Measurements from ENCODE around the gene ZNF592.

Gene ZNF592

DNA sequence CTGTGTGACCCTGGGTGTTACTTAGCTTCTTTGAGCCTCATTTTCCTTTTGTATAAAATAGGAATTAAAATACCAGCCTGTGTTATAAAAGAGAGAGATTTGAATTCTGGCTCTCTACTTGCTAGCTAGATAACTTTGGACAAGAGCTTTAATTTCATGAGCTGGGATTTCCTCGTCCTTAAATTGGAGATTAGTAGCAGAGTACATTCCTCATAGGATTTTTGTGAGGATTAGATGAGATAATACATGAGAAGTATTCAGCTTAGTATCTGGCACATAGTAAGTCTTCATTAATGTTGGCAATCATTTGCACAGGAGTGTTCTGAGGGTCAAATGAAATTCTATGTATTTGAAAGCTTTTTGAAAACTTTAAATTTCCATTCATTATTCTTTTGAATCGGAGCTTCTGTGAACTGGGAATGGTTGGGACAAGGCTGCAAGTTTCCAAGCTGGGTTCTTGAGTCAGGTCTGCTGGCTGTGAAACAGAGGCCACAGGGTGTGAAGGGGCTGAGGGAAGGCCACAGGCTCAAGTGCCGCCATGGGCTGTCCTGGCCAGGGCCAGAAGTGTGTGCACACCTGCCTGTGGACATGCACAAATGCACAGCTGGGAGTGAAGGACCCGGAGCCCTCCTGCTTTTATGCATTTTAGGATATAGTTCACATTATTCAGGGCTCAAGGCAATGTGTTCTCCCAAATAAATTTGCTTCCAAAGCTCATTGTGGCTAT is 86.0 kb downstream of the ZNF592 start:
- no peak overlapping the region for H3K4me3 ChIP-seq (ENCODE audit: low read depth in 1 of 2, low read length in 1 of 2)
- no peaks in the 10 kb centered on the region for H3K27me3 ChIP-seq
- H3K9me3 ChIP-seq, result no peaks in the 10 kb centered on the region
- peaks cover 60 to 74% of the 10 kb centered on the region in 2 experiments for H3K4me1 ChIP-seq (ENCODE audit: control insufficient read depth in 1 of 2, insufficient read depth in 1 of 2, low read depth in 1 of 2, low read length in 1 of 2)
- TF ChIP-seq CTCF (IDR thresholded peaks at IDR 0.05), result no peak
- peak overlapping the region; percentile 46 for H3K27ac ChIP-seq
- no peaks in the 10 kb centered on the region for H3K36me3 ChIP-seq

DNA sequence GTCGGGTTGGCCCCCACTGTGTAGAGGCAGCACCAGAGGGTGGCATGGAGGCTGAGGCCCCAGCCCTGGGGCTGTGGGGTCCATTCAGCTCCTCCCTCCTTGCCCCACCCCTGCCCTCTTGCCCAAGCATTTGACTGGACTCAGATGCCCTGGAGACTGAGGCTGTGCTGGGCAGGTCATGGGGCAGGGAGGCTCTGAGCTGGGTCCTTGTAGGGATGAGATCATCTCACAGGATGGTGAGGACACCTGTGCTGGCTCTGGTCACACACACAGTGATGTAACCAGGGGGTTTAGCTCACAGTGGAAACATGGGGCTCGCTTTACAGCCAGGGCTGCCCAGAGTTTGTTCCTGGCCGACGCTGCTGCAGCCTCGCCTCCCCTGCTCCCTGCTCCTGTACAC is 86.6 kb downstream of the ZNF592 start:
- no peak for TF ChIP-seq CTCF (IDR thresholded peaks at IDR 0.05)

DNA sequence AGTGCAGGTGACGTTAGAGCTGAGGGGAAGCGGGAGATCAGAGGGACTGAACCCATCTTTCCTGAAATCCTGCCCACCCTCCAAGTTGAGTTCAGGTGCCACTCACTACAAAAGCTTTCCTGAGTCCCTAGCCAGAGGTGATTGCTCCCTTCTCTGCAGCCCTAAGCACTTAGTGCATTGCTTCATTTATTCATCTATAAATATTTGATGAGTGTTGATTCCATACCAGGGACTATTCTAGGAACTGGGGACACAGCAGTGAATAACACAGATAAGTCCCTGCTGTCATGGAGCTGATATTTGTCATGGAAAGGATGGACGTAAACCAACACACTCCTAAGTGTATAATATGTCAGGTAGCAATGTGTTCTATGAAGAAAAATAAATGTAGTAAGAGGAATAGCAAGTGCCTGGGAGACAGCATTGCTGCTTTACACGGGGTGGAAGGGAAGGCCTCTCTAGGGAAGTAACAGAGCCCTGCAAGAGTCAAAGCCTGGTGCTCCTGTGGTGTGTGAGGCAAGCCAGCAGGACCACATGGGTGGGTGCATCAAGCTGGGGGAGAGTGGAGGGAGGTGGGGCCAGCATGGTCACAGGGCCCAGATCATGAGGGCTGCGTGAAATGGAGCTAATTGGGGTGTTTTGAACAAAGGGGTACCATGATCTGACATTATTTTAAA is 87.4 kb downstream of the ZNF592 start:
- H3K4me3 ChIP-seq (ENCODE audit: low read depth in 1 of 2, low read length in 1 of 2), result no peak overlapping the region
- TF ChIP-seq CTCF (IDR thresholded peaks at IDR 0.05), result no peak
- no peaks in the 10 kb centered on the region for H3K36me3 ChIP-seq
- no peaks in the 10 kb centered on the region for H3K27me3 ChIP-seq
- peak overlapping the region; percentile 46 for H3K27ac ChIP-seq
- H3K9me3 ChIP-seq, result no peaks in the 10 kb centered on the region
- H3K4me1 ChIP-seq (ENCODE audit: control insufficient read depth in 1 of 2, insufficient read depth in 1 of 2, low read depth in 1 of 2, low read length in 1 of 2), result peaks cover 57 to 69% of the 10 kb centered on the region in 2 experiments

More for the DNA sequence above, 86.6 kb downstream of the ZNF592 start:
- no peaks in the 10 kb centered on the region for H3K9me3 ChIP-seq
- H3K27me3 ChIP-seq, result no peaks in the 10 kb centered on the region
- H3K27ac ChIP-seq, result peak overlapping the region; percentile 46
- no peaks in the 10 kb centered on the region for H3K36me3 ChIP-seq
- H3K4me1 ChIP-seq (ENCODE audit: control insufficient read depth in 1 of 2, insufficient read depth in 1 of 2, low read depth in 1 of 2, low read length in 1 of 2), result peaks cover 57 to 69% of the 10 kb centered on the region in 2 experiments
- H3K4me3 ChIP-seq (ENCODE audit: low read depth in 1 of 2, low read length in 1 of 2), result no peak overlapping the region

GRCh38 chr15:84836844-84837243 is 88.5 kb downstream of the ZNF592 start:
- TF ChIP-seq CTCF (IDR thresholded peaks at IDR 0.05), result no peak
- Histone ChIP-seq H3K36me3 (no peaks in the 10 kb centered on the region), H3K27me3 (no peaks in the 10 kb centered on the region)

DNA sequence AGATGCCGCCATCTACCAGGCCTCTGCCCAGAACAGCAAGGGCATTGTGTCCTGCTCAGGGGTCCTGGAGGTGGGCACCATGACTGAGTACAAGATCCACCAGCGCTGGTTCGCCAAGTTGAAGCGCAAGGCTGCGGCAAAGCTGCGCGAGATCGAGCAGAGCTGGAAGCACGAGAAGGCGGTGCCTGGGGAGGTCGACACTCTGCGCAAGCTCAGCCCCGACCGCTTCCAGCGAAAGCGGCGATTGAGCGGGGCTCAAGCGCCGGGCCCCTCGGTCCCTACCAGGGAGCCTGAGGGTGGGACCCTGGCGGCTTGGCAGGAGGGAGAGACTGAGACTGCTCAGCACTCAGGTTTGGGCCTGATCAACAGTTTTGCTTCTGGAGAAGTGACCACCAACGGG is 91.3 kb downstream of the ZNF592 start:
- H3K27ac ChIP-seq, result no peak overlapping the region
- no peaks in the 10 kb centered on the region for H3K36me3 ChIP-seq
- no peak for TF ChIP-seq CTCF (IDR thresholded peaks at IDR 0.05)
- no peaks in the 10 kb centered on the region for H3K27me3 ChIP-seq
- no peak overlapping the region for H3K4me3 ChIP-seq (ENCODE audit: low read depth in 1 of 2, low read length in 1 of 2)
- no peaks in the 10 kb centered on the region for H3K9me3 ChIP-seq
- peaks cover 31 to 35% of the 10 kb centered on the region in 2 experiments for H3K4me1 ChIP-seq (ENCODE audit: control insufficient read depth in 1 of 2, insufficient read depth in 1 of 2, low read depth in 1 of 2, low read length in 1 of 2)

More at GRCh38 chr15:84836844-84837243, 88.5 kb downstream of the ZNF592 start:
- Histone ChIP-seq H3K9me3 (no peaks in the 10 kb centered on the region), H3K4me3 (ENCODE audit: low read depth in 1 of 2, low read length in 1 of 2) (no peak overlapping the region), H3K27ac (no peak overlapping the region), H3K4me1 (ENCODE audit: control insufficient read depth in 1 of 2, insufficient read depth in 1 of 2, low read depth in 1 of 2, low read length in 1 of 2) (peaks cover 57 to 60% of the 10 kb centered on the region in 2 experiments)
